ENCODE data around the gene GADL1.

The GADL1 gene

DNA sequence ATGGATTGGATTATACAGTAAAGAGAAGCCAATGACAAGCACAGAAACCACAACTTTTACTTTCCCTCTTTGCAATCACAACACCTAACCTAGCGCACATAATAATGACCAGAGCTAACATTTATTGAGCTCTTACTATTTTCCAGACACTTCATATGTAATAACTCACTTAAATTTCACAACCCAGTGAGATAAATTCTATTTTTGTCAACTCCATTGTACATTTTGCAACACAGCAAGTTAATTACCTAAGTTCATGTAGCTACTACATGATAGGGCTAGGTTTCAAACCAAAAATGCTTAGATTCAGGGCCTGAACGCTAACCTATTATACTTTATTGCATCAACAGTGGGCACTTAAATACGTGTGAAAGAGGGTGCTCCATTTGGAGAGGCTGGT, 89.5 kb downstream of the GADL1 start:
- no peak for DNase-seq

DNA sequence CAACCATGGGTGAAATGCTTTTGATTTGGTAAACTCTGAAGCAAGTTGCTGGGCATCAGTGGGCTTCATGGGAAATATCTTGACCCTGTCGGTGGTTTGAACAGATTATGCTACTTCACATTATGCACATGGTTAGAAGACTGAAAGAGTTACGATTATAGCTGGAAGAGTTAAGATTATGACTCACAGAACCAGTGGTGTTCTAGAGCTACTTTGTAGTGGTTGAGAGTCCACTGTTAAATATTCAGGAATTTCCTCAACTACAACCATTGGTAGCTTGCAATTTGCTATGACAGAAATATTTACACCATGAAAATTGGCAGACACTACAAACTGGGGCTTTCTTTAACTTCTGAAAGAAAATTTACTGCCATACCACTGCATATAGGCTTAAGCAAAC, 99.3 kb downstream of the GADL1 start:
- DNase-seq, result no peak

DNA sequence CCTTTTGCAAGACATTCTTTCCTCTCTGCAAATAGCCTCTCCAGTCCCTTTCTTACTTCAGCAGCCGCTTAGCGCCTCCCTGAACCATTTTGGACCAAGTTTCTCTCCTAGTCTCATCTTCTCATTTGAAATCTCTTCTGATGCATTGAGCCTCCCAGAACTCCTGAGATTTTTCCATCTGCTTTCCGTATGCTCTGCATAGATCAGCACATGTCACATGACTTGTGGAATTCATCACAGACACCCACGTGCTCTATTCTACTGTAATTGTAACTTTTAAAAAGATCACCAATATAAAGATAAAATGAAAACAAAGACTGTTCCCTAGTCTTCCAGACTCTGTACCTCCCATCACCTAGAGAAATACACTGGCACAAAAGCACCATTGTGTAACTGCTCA, 100.7 kb downstream of the GADL1 start:
- DNase-seq, result no peak

DNA sequence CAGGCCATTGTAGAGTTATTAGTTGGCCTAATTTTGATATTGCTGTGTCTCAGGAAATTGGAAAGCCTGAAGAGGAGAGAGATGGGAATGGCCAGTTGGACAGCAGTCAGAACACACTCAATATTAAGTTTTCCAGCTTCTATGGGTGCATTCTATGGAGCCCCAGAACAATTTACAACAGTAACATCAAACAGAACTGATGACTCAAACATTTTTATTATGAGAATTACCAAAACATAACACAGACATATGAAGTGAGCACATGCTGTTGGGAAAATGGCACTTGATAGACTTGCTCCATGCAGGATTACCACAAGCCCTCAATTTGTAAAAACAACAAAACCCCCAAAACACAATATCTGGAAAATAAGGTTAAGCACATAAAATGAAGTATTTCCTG, 104.3 kb downstream of the GADL1 start:
- DNase-seq, result no peak

DNA sequence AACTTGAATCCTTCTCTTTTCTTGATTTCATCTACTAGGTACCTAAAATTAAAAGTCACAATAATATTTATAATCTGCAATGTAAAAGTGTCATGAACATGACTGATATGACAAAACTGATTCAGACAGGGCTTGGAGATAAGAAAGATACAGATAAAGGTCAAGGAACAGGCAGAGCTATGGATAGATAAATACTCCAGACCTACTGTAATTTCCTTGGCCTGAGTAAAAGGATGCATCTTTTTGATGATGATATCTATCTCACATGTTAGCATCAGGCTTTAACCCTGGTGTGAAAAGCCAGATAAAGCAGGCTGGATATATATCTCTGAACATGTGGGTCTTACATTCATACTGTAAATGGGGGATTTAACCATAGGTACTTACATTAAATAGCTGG, 108.1 kb downstream of the GADL1 start:
- no peak for DNase-seq

DNA sequence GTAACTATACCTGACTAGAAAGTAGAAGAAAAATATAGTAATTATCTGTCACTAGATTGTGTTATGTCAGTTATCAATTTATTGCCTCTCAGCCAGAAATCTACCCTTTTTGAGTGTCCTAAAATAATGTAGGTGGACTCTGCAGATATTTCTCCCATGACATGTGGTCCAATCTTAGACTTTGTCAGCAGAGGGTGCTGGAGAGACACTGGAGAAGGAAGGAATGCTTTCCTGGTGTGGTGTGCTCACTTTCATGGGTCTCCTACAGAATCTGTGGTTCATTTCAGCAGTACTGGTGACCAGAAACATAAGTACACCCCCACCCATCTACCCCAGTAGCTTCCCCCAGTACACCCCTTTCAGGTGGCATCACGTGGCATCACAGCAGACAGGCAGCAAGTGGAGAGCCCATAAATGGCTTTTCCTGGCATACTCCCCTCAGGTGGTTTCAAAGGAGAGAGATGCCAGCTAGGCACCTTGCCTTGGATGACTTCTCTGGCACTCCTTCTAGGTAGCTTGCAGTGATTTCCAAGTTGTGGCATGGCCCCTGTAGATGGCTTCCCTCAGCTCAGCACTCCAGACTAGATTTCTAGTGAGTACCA, 114.7 kb downstream of the GADL1 start:
- DNase-seq, result peak; percentile 25

DNA sequence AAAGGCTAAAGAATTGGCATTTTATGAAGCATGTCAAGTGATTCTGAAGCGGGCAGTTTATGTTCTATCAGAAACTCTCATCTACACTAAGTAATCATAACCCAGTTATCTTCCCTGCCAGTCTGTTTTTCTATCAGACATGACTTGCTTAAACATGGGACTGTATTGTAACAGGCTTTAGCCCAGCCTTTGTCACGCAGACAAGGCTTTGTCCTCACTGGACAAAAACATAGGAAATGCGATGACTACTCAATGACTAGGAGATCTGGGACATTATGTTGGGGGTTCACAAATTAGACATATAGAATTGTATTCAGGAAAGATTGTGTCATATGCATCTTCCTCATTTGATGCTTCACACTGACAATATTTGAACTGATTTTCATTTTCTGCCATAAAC, 115.5 kb downstream of the GADL1 start:
- DNase-seq, result no peak

DNA sequence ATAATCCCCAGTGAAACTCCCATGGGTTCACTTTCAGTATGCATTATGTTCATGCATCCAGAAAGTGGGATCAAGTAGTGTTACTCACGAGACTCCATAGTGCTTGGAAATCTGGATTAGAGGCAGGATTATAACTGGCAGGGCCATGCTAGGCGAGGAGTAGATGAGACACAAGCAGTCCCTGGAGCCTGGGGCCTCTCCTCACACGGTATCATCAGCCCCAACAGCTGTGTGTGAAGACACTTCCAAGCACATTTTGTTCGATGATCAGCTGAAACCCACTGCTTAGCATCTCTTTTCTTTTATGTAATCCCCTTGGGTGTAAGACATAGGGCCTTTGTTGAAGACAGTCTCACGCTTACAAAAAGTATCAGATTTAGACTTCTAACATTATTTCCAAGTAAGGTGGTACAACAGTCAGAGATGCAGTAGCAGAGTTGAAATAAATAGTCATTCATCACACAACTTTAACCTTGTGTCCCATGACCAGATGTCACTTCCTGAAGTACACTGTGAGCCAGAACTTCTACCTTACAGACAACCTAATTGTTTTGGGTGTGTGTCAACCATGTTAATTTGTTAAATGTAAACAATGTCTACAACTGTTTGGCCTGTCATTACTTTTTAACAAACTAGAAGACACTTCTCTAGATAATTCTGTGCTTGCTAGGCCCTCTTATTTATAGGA, 116.9 kb downstream of the GADL1 start:
- no peak for DNase-seq

DNA sequence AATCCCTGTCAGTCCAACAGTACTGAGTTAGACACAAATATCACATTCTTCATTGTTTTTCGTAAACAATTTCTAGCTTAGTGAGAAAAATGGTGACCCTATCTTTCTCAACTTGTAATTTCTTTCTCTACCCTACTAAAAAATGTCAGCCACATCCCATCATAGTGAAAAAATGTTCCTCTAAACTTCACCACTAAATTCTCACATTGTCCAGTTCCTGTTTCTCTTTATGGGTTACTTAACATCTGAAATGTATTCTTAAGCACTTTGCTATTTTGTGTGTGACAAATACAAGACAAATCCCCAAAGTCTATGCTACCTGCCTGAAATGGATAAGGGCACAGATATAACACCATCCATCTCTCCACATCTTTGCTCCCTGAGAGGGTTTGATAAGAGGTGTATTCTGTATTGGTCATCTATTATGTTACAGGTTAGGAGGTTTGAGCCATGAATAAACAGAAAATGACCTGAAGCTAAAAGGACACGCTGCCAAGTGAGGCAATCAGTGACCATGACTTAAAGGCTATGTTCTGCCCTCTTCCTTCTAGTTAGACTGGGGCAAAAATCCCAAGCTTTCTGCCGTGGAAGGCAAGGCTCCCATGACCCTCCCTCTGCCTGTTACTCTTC, 118.2 kb downstream of the GADL1 start:
- no peak for DNase-seq

DNA sequence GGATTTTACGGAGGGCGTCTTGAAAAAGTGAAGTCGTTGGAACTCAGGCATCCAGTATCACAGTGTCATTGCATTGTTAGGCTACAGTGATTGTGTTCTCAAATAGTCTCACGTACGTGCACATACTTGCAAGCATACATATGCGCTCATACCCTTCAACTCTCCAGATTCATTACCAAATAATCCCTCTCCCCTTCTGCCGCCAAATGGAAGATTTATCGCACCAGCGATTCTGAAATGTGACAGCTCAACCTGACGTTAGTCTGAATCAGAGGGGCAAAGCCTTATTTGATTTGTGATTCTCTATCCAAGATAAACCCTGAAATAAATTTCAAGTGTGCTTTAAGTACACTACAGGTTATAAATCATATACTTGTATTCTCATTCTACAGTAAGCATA, 119.4 kb downstream of the GADL1 start:
- DNase-seq, result no peak

DNA sequence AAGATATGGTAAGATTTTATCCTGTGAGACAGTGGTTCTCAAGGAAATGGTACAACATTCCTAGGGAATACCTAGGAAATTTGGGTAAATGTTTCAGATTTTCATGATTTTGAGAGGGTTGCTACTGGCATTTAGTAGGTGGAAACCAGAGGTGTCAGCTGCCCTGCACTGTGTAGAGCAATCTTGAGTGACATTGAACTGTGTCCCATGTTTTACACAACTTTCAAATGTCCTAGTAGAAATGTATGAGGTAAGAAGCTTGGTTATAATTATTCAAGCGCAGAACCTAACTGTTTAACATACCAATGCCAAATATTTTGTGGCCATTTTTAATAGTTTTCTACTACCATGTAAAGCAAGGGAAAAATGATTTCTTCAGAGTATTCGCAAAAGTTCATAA, 120.4 kb downstream of the GADL1 start:
- DNase-seq, result no peak

DNA sequence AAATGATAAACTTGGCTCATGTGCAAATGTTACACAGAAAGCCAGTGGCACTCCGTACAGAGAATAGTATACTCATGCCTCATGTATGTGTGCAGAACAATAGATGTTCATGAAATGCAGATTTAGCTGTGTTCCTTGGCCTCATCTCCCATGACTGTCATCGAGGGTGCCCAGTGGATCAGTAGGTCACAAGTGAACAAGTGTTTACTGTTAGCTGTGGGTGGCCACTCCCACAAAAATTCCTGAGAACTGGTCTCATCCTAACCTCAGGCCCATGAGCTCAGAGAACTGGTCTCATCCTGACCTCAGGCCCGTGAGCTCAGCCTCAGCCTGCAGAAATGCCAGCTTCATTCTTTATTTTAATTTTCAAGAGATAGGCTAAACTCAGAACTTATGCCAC, 124.1 kb downstream of the GADL1 start:
- no peak for DNase-seq

DNA sequence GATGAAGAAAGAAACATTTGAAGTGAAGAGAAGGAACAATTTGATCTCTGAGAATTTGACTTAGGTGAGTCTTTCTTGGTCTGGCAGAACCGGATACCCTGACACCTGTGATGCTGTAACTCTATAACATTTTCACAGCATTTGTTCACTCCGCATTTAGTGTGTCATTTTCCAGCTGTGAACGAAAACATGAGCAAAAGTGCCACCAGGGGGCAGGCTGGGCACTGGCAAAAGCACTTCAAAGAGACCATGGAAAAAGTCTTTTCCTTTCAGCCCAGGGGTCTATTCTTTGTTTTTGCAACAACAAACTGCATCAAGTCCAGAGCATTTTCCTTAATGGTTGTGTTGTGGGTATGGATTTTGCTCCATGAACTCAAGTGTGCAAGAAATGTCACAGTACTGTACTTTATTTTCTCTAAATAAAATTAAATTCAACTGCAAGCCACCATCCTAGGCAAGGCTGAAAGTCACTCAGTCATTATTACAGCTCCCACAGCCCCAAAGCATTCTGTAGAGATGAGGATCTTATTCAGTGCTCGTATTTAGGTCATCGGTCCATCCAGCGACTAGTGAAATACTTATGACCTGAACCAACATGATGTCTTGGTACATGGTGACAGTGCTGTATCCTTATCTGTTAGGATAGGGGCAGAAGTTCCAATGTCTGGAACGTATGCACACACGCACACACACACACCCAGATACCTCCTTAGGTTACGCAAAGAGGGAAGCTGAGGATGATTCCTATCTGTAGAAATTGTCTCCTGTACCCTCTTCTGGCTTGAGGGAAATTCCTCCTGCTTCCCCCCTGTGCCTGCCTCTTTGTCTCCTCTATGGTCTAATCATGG, 125.5 kb downstream of the GADL1 start:
- peak; percentile 54 for DNase-seq

DNA sequence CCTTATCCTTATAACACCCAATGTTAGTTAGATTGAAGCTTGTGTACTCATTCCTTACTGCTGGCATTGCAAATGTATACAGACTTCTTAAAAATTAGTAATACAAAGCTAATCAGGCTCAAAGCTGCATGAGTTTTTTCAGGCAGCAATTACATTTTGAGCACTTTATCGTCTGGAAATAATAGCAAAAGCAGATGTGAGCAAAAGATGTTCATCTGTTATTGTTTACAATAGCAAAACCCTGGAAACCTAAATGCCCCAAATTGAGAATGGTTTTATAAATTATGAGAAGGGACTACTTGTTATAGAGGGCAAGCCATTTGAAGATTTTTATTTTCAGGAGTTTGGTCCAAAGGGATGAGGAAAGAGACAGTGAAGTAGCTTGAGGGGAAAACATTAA, 126.4 kb downstream of the GADL1 start:
- DNase-seq, result no peak

DNA sequence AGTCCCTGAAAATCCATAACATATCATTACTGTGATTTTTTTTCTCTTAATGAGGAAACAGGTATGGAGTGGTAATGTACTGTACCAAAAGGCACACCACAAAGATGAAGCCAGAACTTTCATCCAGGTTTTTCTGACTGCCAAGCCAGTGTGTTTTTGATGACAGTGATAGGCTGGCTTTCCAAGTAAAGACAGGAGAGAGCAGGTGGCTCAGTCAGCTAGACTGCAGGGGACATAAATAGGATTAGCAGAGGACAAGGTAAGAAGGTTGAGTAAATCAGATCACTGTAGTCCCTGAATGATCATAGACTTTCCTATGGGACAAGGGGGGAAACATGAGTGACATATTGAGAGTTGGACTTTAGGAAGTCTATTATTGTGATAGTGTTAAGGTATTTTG, 127.9 kb downstream of the GADL1 start:
- DNase-seq, result no peak

DNA sequence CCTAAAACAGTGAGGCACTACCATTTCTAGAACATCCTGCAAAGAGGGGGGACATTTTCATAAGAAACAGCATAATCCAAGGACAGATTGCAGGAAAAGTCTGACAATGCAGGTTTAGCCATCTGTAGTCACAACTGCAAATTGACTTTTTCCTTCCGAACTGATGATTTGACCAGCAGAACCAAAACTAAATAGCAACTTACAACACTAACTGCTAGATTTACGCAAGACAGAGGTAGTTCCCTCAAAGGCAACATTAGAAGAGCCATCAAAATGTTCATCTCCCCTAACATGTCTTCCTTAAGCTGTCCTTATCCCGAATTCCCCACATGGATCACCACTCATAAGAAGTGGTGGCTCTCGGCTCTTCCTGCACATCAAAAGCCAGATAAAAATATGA, 129.6 kb downstream of the GADL1 start:
- DNase-seq, result no peak

DNA sequence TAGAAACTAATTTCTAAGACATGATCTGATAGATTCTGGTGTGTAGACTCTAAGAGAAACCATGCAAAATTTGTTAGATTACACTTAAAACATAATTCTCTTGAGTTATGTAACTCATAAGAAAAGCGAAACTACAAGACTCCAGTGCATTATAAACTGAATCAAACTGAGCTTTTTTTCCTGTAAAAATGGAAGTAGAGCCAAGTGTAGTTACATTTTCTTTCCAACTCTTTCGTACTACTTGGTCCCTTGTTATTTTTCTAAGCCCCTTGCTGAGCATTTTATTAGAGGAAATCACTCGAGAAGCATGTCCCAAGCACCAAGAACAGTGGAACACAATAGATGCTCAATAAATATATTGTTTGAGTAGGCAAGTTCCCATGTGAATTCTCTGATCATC, 130.2 kb downstream of the GADL1 start:
- DNase-seq, result no peak

DNA sequence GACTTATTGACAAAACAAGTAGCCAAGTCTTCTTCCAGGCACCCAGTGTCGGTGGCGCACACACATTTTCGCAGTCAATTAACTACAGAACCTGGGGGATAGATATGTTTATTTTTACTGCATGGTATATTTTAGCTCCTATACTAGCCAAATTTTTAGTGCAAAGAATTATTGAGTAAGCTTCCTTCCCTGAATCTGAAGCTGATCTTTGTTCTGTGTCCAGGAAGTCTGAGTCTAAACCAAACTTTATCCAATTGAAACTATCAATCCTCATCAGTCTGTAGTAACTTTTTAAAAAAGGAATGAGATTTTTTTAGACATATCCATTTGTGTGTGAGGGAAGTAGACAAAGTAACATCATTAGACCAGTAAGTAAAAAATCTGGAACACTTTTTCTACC, 133.1 kb downstream of the GADL1 start:
- no peak for DNase-seq

DNA sequence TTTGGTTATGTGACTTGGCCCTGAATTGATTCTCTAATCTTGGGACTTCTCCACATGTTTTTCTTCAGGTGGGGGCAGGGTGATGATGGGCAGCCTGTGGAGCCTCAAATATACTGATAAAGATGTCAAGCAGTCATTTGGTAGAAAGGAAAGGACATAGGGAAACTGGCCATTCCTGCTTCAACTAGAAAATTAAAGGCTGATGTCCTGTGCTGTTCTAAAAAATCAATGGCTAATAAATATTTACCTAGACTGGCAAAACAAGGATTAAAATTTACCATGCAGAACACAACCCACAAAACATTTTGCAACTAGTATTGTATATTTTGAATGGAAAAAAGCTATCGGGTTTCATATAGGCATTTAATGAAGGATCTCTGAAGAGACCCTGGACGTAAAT, 133.7 kb downstream of the GADL1 start:
- DNase-seq, result no peak

DNA sequence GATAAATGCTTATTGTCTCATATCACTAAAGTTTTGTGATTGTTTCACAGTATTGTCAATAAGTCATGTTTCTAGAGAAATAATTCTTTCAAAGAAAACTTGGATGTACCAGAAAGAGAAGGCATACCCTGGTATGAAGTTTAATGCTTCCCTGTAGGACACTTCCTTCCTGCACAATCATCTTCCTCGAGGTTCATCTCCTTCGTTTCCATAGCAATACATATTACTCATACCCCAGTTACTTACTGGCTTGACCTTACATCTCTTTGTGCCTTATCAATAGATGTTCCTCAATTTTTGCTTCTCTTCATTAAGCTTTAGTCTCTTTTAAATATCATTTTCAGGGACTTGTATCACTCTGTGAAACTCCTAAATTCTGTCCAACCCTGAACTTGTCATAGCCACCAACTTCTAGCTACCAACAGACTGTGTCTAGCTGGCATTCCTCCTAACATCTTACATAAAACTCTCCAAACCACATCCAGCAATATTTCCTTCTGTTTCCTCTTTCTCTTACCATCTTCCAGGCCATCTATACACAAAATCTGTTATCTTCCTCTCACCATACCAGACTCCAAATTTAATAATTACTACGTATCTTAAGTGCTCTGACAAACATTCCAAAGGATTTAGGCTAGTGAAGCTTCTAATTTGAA, 134.3 kb downstream of the GADL1 start:
- DNase-seq, result no peak

DNA sequence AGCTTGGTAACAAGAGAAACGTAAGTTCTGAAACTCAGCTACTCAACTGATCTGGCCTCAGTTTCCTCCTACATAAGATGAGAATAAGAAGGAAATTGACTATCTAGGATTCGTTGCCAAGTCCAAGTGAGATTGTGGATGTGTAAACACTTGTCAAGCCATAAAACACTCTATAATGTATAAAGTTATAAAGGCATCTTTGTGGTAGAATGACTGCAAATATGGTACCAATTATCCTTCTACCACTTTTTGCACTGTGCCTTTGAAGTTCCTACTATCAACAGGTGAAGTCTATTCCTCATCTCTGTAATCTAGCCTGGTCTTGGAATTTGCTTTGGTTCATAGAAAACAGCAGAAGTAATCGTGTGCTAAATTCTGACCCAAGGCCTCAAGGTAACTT, 138.2 kb downstream of the GADL1 start:
- no peak for DNase-seq

DNA sequence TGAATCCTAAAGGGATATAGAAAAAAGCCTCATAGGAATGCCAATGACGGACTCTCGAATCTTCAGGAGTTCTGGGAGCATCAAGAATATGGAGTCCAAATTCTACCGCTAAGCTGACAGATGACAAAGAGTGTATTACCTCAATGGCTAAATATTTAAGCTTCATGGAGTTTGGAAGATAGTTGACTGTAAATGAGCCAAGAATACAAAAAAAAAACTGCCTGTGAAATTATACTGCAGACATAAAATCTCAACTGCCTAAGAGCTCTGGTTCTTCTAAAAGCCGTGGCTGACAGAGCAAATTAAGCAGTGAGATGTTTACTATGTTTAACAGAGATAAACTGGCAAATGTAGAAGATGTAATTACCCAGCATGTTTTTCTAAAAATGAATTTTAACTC, 140.0 kb downstream of the GADL1 start:
- no peak for DNase-seq

DNA sequence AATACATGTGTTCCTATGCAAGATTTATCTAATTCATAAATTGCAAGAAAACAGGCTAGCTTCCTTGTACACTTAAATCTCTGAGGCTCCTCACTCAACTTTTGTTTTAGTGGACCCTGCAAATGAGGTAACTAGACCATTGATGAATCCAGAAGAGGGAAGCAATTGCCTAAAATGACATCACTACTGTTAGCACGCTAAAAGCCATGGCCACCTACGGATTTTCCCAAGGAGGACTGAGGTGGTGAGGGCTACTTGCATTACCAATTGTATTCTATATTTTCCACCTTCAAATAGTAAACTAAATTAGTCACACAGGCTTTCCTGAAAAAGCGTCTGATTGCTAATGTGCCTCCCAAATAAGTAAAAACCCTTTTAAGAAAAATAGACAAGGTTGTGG, 140.7 kb downstream of the GADL1 start:
- no peak for DNase-seq

Data from amniotic stem cell (primary cell).